Measurements from ENCODE around the gene CARD14.
"Not testable (repeated sequence)": the region's sequence is repeated elsewhere in the genome, so short reads cannot be mapped to it uniquely, and the experiment has no call there.

The CARD14 gene

GRCh38 chr17:80187090-80187489, 17.3 kb downstream of the CARD14 start:
- DNase-seq, result no peak

DNA sequence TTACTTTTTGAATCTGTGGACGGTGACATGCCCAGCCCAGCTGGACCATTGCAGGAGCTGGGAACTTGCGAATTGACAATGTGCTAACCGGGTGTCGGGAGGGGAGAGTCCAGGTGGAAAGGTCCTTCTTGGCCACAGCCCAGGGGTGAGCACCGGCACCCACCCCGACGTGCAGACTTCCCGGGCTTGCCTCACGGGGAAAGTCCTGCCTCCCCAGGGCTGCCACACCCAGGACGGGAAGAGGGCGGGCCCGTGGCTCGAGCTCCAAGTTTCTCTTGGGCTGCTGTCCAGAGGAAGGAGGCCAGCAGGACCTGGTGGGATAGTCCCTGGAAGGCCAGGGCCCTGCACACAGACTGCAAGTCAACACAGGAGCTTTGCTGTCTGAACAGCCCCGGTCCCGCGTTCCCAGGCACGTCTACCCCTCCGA, 17.7 kb downstream of the CARD14 start:
- DNase-seq, result no peak

DNA sequence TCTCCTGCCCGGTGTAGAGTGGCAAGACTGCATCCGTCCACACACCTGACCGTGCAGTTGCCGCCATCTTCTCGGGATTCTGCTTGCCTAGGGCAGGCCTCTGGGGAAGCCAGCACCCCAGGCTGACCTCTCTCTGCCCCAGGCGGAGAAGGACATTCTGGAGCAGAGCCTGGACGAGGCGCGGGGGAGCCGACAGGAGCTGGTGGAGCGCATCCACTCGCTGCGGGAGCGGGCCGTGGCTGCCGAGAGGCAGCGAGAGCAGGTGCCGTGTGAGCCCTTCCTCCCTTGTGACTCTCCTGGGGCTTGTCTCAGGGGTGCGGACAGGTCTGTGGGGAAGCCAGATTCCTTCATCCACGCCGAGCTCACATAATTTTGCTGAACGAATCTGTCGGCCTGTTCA, 19.8 kb downstream of the CARD14 start:
- DNase-seq, result no peak

DNA sequence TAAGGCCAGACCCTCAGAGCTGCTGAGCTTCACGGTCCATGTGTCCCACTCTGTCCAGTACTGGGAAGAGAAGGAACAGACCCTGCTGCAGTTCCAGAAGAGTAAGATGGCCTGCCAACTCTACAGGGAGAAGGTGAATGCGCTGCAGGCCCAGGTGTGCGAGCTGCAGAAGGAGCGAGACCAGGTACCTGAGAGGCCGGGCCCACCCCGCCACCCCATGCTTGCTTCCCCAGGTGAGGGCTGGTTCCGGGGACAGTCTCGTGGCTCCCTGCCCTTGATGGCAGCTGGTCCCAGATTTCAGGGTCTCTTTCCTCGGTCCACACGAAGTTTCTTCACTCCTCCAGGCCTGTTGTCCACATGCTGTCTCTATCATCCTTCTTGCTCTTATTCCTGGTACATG, 20.9 kb downstream of the CARD14 start:
- DNase-seq, result no peak

GRCh38 chr17:80191192-80191591, 21.4 kb downstream of the CARD14 start:
- DNase-seq, result no peak

GRCh38 chr17:80191865-80192661, 22.2 kb downstream of the CARD14 start:
- no peak for DNase-seq

DNA sequence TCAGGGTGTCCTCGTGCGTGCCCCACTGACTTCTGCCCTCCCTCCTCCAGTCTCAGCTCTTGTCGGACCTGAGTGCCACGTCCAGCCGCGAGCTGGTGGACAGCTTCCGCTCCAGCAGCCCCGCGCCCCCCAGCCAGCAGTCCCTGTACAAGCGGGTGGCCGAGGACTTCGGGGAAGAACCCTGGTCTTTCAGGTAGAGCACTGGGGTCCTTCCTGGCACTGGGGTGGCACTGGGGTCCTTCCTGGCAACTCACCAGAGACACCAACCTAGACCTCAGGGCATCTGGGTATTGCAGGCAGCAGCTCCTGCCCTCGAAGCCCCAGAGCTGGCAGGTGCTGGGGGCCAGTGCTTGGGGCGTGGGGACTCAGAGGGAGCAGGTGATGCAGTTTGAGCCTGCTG, 25.3 kb downstream of the CARD14 start:
- DNase-seq, result no peak

GRCh38 chr17:80195671-80196529, 26.1 kb downstream of the CARD14 start:
- peak; percentile 5 to 38 for DNase-seq

- DNase-seq, result no peak
Observed at GRCh38 chr17:80196652-80197051, 26.8 kb downstream of the CARD14 start.

GRCh38 chr17:80198144-80198661, 28.4 kb downstream of the CARD14 start:
- DNase-seq, result no peak

DNA sequence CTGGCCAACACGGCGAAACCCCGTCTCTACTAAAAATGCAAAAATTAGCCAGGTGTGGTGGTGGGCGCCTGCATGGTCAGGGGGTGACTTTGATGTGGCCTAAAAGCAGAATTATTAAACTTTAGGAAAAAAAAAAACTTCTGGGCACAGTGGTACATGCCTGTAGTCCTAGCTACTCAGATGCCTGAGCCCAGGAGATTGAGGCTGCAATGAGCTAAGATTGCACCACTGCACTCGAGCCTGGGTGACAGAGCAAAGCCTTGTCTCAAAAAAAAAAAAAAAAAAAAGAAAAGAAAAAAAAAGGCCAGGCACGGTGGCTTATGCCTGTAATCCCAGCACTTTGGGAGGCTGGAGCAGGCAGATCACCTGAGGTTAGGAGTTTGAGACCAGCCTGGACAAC, 29.5 kb downstream of the CARD14 start:
- not testable (repeated sequence) for DNase-seq

- DNase-seq, result no peak
Observed at GRCh38 chr17:80201446-80201845, 31.6 kb downstream of the CARD14 start.

GRCh38 chr17:80202197-80202596, 32.4 kb downstream of the CARD14 start:
- no peak for DNase-seq

DNA sequence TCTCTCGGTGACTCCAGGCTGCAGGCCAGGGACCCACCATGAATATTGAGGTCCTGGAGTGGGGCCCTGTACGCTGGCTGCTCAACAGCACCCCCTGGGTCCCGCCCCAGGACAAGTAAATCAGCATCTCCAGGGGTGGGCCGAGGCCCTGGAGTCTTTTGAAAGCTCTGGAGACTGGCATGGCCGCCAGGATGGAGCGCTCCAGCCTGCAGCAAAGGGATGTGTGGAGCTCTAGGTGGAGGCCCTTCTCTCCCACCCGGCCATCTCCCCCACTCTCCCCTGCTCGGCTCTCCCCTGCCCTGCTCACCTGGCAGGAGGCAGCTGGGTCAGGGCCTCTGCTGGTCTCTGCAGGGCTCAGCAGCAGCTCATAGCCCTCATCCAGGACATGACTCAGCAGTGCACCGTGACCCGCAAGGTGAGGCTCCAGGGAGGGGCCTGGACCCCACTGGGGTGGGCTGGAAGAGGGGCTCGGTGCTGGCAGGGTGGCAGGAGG, 33.7 kb downstream of the CARD14 start:
- DNase-seq, result no peak

DNA sequence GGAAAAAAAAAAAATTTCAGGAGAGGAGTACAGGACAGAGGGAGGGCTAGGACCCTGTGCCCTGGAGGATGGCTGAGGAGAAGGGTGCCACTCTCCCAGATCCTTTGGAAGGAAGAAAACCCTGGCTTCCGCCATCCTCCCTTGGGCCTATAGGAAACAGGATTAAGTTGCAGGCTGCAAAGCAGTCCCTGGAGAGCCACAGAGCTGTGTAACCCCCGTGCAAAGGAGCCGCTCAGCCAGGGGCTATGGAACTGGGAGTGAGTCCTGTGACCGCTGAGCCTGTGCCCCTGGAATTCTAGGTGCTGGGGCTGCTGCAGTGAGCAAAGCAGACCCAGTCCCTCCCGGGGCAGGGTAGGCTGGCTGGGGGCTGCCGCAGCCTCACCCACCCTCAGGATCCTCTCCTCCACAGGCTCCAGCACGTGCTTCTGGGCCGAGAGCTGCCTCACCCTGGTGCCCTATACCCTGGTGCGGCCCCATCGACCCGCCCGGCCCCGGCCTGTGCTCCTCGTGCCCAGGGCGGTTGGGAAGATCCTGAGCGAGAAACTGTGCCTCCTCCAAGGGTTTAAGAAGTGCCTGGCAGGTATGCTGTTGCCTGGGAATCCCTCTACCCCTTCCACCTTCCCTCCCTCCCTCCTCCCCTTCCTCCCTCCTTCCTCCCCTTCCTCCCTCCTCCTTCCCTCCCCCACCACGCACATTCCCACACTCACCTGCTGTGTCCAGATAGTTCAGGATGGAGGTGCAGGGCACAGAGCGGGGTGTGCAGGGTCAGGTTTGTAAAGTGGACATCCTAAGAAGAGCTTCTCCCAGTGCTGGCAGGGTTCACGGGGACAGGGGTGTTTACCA, 35.0 kb downstream of the CARD14 start:
- no peak for DNase-seq

DNA sequence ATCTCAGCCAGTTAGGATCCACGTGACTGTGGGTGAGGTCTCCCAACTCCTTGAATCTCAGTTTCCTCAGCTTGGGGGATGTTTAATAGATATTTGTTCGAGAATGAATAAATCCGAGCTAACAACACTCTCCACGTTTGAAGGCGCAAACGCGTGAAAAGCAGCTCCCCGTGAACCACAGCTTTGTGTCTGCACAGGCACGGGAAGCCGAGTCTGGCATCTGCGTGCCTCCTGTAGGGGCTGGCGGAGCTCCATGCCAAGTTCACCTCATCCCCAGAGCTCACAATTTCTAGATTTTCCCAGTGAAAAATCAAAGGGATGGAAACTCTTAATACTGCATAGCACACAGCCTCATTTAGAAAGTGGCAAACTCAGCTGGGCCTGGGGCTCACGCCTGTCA, 36.0 kb downstream of the CARD14 start:
- DNase-seq, result no peak

DNA sequence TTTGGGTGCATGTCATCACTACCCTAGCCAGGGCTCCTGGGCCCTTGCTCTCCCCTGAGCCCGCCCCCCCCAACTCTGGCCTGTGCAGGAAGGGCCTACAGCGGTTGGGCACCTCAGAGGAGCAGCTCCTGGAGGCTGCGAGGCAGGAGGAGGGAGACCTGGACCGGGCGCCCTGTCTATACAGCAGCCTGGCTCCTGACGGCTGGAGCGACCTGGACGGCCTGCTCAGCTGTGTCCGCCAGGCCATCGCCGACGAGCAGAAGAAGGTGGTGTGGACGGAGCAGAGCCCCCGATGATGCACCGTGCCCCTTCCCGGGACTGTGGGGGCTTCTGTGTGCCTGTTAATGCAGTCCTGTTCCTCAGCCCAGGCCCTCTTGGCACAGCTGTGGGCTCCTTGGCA, 38.2 kb downstream of the CARD14 start:
- no peak for DNase-seq

DNA sequence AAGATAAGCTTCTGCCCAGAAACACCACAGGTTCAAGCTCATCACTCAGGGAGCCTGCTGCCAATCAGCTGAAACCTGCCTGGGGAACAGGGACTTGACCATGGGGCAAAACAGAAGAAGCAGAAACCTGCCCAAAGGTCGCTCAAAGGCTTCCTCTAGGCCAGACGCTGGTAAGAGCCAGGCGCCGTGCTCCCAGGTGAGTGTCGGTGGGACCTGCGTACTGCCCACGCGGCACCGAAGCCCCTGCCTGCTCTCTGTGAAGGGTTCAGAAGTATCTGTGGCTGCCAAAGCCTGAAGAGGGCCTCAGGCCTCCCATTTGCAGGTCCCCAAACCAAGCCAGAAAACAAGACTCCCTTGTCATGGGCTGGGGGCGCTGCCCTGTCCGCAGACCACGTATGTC, 39.9 kb downstream of the CARD14 start:
- no peak for DNase-seq

- no peak for DNase-seq
Observed at GRCh38 chr17:80210348-80211108, 40.7 kb downstream of the CARD14 start.

- no peak for DNase-seq
Observed at GRCh38 chr17:80212109-80212508, 42.3 kb downstream of the CARD14 start.

DNA sequence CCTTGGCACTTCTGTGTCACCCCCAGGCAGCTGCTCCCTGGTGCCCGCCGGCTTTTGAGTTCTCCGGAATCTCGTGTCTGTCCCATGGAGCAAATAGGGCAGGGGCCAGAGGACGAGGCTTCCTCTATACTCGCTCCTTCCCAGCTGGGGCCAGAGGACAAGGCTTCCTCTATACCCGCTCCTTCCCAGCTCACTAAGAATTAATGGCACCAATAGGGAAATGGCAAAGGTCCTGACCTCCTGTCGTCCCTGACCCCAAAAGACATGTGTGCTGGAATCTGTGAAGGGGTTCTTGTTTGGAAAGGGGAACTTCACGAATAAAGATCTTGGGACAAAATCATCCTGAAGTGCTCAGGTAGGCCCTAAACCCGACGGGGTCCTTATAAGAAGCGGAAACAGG, 42.7 kb downstream of the CARD14 start:
- no peak for DNase-seq

Measured in AML-193 (cell line).